HCT116 (cell line): ENCODE data around the gene TRIP10. TPM values are rescaled to one million over a fixed set of nuclear protein-coding genes. Genes with fewer than 3 reads are reported as not detected.

Experiments used
- ATAC-seq: fragments of 200-7000 bp; cut with Tn5 transposase; 2 replicates; pipeline ENCODE4 v1.9.1; 2020; ENCODE audit warnings: mild to moderate bottlenecking, moderate library complexity
- BruUV-seq: library from RNA; stranded (reverse); fragments of 400-500 nt; replicated peaks from 2 replicates; lab custom pipeline; 2021; lab: Mats Ljungman, UMichigan
- CTCF ChIA-PET: fragments of 300-600 bp; sonication (Branson Sonifier 250); formaldehyde crosslinking; loops from one replicate; lab custom pipeline; 2021; ENCODE audit warnings: antibody characterized with exemption; lab: Charles Lee
- POLR2A ChIA-PET: fragments of 300-600, 350-600 bp; sonication (Branson Sonifier 250); formaldehyde crosslinking; loops from one replicate; lab custom pipeline; 2021; ENCODE audit warnings: antibody characterized with exemption; lab: Charles Lee
- RAD21 ChIA-PET, 2 experiments: fragments of 300-600 bp; sonication (Branson Sonifier 250); formaldehyde crosslinking; loops; one replicate each; lab custom pipeline; 2023; ENCODE audit warnings: low total read pairs in 2 of 2; ENCODE audit not compliant: uncharacterized antibody in 2 of 2, unreplicated experiment in 2 of 2, low non-redundant PET in 1 of 2; lab: Charles Lee
- DNase-seq: peaks from one replicate; pipeline ENCODE4 v3.0.0-alpha.2; 2010; ENCODE audit warnings: low read depth, low spot score
- H2AFZ ChIP-seq: fragments of 200-600 bp; shearing (Covaris generic), sonication (generic); 2 replicates; pipeline ENCODE4 v1.6.1; 2017; ENCODE audit warnings: low read depth, mixed run types, mixed read lengths, antibody characterized with exemption, low read length; ENCODE audit not compliant: poor library complexity, severe bottlenecking
- H3K27ac ChIP-seq: 2 replicates; pipeline ENCODE4 v1.5.1; 2012; ENCODE audit warnings: low read depth, low read length
- H3K27me3 ChIP-seq: fragments of 200-600 bp; sonication (generic); 2 replicates; pipeline ENCODE4 v1.6.1; 2016; ENCODE audit warnings: mixed run types, low read length, mixed read lengths; ENCODE audit not compliant: insufficient read depth
- H3K36me3 ChIP-seq, 2 experiments: fragments of 200-500 bp in 1 of 2; fragments of 200-600 bp in 1 of 2; sonication (Bioruptor generic) in 1 of 2; sonication (generic) in 1 of 2; 2 replicates each; pipeline versions ENCODE4 v1.5.1 to v1.6.1; 2014 to 2016; ENCODE audit warnings: low read length in 2 of 2, inconsistent platforms in 1 of 2, mixed read lengths in 1 of 2, mixed run types in 1 of 2; ENCODE audit not compliant: insufficient read depth in 2 of 2, control insufficient read depth in 1 of 2
- H3K4me1 ChIP-seq, 2 experiments: fragments of 200-600 bp in 1 of 2; sonication (generic) in 1 of 2; 2 replicates each; pipeline versions ENCODE4 v1.5.1 to v1.6.1; 2012 to 2017; ENCODE audit warnings: low read length in 2 of 2, inconsistent platforms in 1 of 2, mild to moderate bottlenecking in 1 of 2, mixed read lengths in 1 of 2, mixed run types in 1 of 2, moderate library complexity in 1 of 2; ENCODE audit not compliant: insufficient read depth in 2 of 2, control insufficient read depth in 1 of 2
- H3K4me2 ChIP-seq: fragments of 200-600 bp; sonication (generic); 2 replicates; pipeline ENCODE4 v1.6.1; 2017; ENCODE audit warnings: mixed run types, low read length, mixed read lengths
- H3K4me3 ChIP-seq, 2 experiments: fragments of 200-600 bp in 1 of 2; sonication (generic) in 1 of 2; replicated peaks in 1 of 2; 2 replicates each; pipeline ENCODE4 v1.5.1; 2011 to 2016; ENCODE audit warnings: low read length in 2 of 2, control low read depth in 1 of 2, low read depth in 1 of 2, mild to moderate bottlenecking in 1 of 2, mixed read lengths in 1 of 2, mixed run types in 1 of 2
- H3K79me2 ChIP-seq: fragments of 200-600 bp; sonication (generic); 2 replicates; pipeline ENCODE4 v1.6.1; 2017; ENCODE audit warnings: mild to moderate bottlenecking, mixed run types, low read length, moderate library complexity, mixed read lengths; ENCODE audit not compliant: insufficient read depth
- H3K9ac ChIP-seq: fragments of 200-600 bp; sonication (generic); 2 replicates; pipeline ENCODE4 v1.6.1; 2016; ENCODE audit warnings: low read length, mixed read lengths
- H3K9me2 ChIP-seq: fragments of 200-600 bp; sonication (generic), shearing (Covaris generic); 2 replicates; pipeline ENCODE4 v1.6.1; 2017; ENCODE audit warnings: mixed run types, mild to moderate bottlenecking, moderate library complexity; ENCODE audit not compliant: insufficient read depth
- H3K9me3 ChIP-seq, 2 experiments: fragments of 200-500 bp in 1 of 2; fragments of 200-600 bp in 1 of 2; sonication (Bioruptor generic) in 1 of 2; sonication (generic) in 1 of 2; 2 replicates each; pipeline ENCODE4 v1.6.1; 2014 to 2017; ENCODE audit warnings: low read length in 2 of 2, mixed read lengths in 2 of 2, inconsistent platforms in 1 of 2, low read depth in 1 of 2, mild to moderate bottlenecking in 1 of 2, mixed run types in 1 of 2, moderate library complexity in 1 of 2; ENCODE audit not compliant: control insufficient read depth in 1 of 2, insufficient read depth in 1 of 2
- H4K20me1 ChIP-seq: fragments of 200-600 bp; sonication (generic), shearing (Covaris generic); 2 replicates; pipeline ENCODE4 v1.6.1; 2017; ENCODE audit warnings: mixed run types, mild to moderate bottlenecking, moderate library complexity; ENCODE audit not compliant: insufficient read depth
- CEBPB ChIP-seq: IDR thresholded peaks from 2 replicates; pipeline ENCODE4 v1.6.1; 2012; ENCODE audit warnings: low read depth
- EGR1 ChIP-seq: IDR thresholded peaks from 2 replicates; pipeline ENCODE4 v1.6.1; 2012; ENCODE audit warnings: low read depth
- EZH2 ChIP-seq: fragments of 200-600 bp; sonication (generic); IDR thresholded peaks from 2 replicates; pipeline ENCODE4 v1.6.1; 2017; ENCODE audit warnings: antibody characterized with exemption, mixed run types
- JUND ChIP-seq: IDR thresholded peaks from 2 replicates; pipeline ENCODE4 v1.6.1; 2012
- POLR2AphosphoS5 ChIP-seq: IDR thresholded peaks from 2 replicates; pipeline ENCODE4 v1.6.1; 2011; ENCODE audit warnings: mild to moderate bottlenecking, low read depth, low read length, moderate library complexity
- ZNF274 ChIP-seq: fragments of 200-500 bp; sonication (Bioruptor generic); IDR thresholded peaks from 2 replicates; pipeline ENCODE4 v1.6.1; 2014; ENCODE audit warnings: mild to moderate bottlenecking, low read depth, low read length, inconsistent platforms
- intact Hi-C: fragments of 100-400 bp; cut with micrococcal nuclease; formaldehyde crosslinking; loops from 2 replicates; pipeline ENCODE4 v1.10.0; 2022
- total RNA-seq: library from RNA; stranded (reverse); gene quantifications from one replicate; pipeline ENCODE4 v1.2.1, GENCODE V29; 2021; ENCODE audit not compliant: unreplicated experiment

The TRIP10 gene
- total RNA-seq, 1 experiment from 2014 or later: 111 TPM

DNA sequence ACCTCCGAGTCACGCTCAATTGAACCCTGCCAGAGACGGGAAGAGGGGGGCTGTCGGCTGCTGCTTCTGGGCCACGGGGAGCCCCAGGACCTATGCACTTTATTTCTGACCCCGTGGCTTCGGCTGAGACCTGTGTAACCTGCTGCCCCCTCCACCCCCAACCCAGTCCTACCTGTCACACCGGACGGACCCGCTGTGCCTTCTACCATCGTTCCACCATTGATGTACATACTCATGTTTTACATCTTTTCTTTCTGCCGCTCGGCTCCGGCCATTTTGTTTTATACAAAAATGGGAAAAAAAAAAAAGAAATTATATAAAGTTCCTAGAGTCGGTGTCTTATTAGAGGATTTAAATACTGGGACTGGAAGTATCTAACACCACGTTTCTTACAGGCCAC is 11.7 kb downstream of the TRIP10 start:
- H3K9me2 ChIP-seq: no peaks in the 10 kb centered on the region
- H3K4me3 ChIP-seq: no peak overlapping the region
- POLR2A ChIA-PET: no interaction called here
- H3K36me3 ChIP-seq: peaks cover 30 to 59% of the 10 kb centered on the region in 2 experiments
- peaks cover 20% of the 10 kb centered on the region for H3K79me2 ChIP-seq
- CTCF ChIA-PET: interaction anchor here (1.4 kb wide), 1 partner anchor 13 kb away, joined by 3 read pairs; no protein-coding TSS in a partner anchor
- ATAC-seq: no peak
- no peak overlapping the region for H2AFZ ChIP-seq
- no peak overlapping the region for H3K4me2 ChIP-seq
- intact Hi-C loops: loop anchor here (5.0 kb wide), 1 partner anchor 234 kb away; no protein-coding TSS in a partner anchor
- H3K4me1 ChIP-seq: peaks cover 14 to 31% of the 10 kb centered on the region in 2 experiments; a peak in 3 of 4 replicates
- no TSS peak for BruUV-seq
- H3K9ac ChIP-seq: no peak overlapping the region
- RAD21 ChIA-PET: no interaction called here
- H4K20me1 ChIP-seq: no peaks in the 10 kb centered on the region; the same call in 1 of the 2 replicates
- H3K27me3 ChIP-seq: no peaks in the 10 kb centered on the region
- no peak for DNase-seq
- TF ChIP-seq ZNF274: no peak
- peak; percentile 31 for TF ChIP-seq POLR2AphosphoS5
- TF ChIP-seq, all 23 proteins: peak for 1
- Histone ChIP-seq H3K9me3 (no peaks in the 10 kb centered on the region), H3K27ac (no peak overlapping the region; the same call in 1 of the 2 replicates)

DNA sequence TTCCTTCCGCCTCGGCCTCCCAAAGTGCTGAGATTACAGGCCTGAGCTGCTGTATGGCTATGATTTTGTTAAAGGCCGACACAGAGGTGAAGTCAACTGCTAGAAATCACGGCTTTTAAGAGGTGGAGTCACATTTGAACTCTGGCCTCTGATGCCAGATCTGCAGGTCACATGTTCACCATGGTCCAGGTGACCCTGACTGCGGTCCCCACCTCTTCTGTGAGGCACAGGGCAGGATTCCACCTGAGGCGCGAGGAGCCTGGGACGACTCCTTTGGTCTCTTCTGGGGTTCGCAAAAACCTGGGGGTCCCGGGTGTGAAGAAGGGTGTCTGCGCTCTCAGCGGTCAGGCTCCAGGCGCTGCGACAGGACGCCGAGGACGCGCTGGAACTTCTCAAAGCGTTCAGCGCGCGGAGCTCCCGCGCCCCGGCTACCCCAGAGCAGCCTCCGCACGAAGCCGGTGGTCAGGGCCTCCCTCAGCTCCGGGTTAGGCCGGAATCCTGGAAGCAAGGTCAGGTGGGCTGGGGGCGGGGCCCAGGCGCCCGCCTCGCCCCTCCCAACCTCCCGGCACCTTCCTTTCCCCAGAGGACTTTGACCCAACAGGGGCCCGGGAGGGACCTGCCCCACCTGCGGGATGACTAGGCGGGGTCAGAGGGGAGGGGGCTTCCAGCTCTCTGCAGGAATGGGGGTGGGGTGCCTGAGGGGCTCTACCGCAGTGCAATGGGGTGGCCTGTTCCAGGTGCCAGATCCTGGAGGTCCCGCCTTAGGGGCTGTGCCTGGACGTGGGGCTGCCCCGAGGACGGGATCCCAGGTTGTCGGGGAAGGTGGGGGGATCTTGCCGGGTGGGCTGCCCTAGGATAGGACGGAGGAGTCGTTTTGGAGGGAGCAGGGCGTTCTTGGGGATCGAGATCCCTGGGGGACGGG is 13.0 kb downstream of the TRIP10 start:
- peak overlapping the region; percentile 88 for H3K27ac ChIP-seq

More for the DNA sequence above, 13.0 kb downstream of the TRIP10 start:
- POLR2A ChIA-PET: interaction anchor here (0.6 to 2.0 kb wide), 3 partner anchors 11 to 15 kb away, joined by 3 to 10 read pairs (median 6); partner anchors contain the start of genes GPR108 and SH2D3A
- H3K9me2 ChIP-seq: no peaks in the 10 kb centered on the region
- TF ChIP-seq CEBPB (no peak), JUND (0 out of 2 replicates have a peak, but pooled peaks have one; percentile 18), EGR1 (no peak), EZH2 (no peak)
- TF ChIP-seq, all 23 proteins: peak for 1
- Histone ChIP-seq H3K4me1 (peaks cover 13 to 31% of the 10 kb centered on the region in 2 experiments; a peak in 3 of 4 replicates), H3K4me2 (peak overlapping the region; percentile 77), H3K36me3 (peaks cover 23 to 48% of the 10 kb centered on the region in 2 experiments; a peak in 3 of 4 replicates), H3K79me2 (peaks cover 11% of the 10 kb centered on the region), H3K9ac (peak overlapping the region; percentile 59), H4K20me1 (no peaks in the 10 kb centered on the region; the same call in 1 of the 2 replicates), H3K27me3 (no peaks in the 10 kb centered on the region), H2AFZ (no peak overlapping the region), H3K4me3 (peak overlapping the region; percentile 19 to 45; a peak in 3 of 4 replicates), H3K9me3 (no peaks in the 10 kb centered on the region)
- intact Hi-C loops: loop anchor here (1.0 to 5.0 kb wide), 2 partner anchors 111 to 235 kb away; no protein-coding TSS in a partner anchor
- BruUV-seq: no TSS peak
- ChIA-PET RAD21 (interaction anchor here in 1 of 2 experiments (0.8 kb wide), 1 partner anchor 15 kb away, joined by 4 read pairs; the partner anchor contains the start of gene GPR108), CTCF (interaction anchor here (1.0 to 1.4 kb wide), 4 partner anchors 8 to 110 kb away, joined by 3 read pairs; no protein-coding TSS in a partner anchor)
- no peak for DNase-seq
- peak; percentile 6 for ATAC-seq
